Measurements from ENCODE around the gene LUM.

LUM gene

GRCh38 chr12:91119089-91119488 lies 7.8 kb upstream of the LUM start:
- no peak for DNase-seq (ENCODE audit: low spot score)
- ChIA-PET CTCF (interaction anchor here (0.9 kb wide), 1 partner anchor 19 kb away, joined by 3 read pairs; no protein-coding TSS in a partner anchor), POLR2A (ENCODE audit: low non-redundant PET) (no interaction called here)
- H3K27ac ChIP-seq: no peak overlapping the region
- TF ChIP-seq, protein P1, sequence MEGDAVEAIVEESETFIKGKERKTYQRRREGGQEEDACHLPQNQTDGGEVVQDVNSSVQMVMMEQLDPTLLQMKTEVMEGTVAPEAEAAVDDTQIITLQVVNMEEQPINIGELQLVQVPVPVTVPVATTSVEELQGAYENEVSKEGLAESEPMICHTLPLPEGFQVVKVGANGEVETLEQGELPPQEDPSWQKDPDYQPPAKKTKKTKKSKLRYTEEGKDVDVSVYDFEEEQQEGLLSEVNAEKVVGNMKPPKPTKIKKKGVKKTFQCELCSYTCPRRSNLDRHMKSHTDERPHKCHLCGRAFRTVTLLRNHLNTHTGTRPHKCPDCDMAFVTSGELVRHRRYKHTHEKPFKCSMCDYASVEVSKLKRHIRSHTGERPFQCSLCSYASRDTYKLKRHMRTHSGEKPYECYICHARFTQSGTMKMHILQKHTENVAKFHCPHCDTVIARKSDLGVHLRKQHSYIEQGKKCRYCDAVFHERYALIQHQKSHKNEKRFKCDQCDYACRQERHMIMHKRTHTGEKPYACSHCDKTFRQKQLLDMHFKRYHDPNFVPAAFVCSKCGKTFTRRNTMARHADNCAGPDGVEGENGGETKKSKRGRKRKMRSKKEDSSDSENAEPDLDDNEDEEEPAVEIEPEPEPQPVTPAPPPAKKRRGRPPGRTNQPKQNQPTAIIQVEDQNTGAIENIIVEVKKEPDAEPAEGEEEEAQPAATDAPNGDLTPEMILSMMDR (conservative IDR thresholded peaks at IDR 0.05; ENCODE audit: low read depth): no peak

DNA sequence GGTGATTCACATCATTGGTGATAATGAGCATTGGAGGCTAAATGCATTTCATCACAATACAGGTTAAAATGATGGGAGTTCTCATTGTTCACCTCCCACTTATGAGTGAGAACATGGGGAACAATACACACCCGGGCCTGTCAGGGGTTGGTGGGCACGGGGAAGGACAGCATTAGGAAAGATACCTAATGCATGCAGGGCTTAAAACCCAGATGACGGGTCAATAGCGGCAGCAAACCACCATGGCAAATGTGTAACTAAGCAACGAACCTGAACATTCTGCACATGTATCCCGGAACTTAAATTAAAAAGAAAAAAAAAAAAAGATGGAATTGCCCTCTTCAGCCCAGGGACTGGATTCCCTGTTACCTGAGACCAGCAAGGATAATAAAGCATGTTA lies 2.3 kb upstream of the LUM start:
- ChIA-PET POLR2A (ENCODE audit: low non-redundant PET) (no interaction called here), CTCF (no interaction called here)
- H3K27ac ChIP-seq: no peak overlapping the region
- TF ChIP-seq, protein P1 (conservative IDR thresholded peaks at IDR 0.05; ENCODE audit: low read depth): no peak
- DNase-seq (ENCODE audit: low spot score): no peak

DNA sequence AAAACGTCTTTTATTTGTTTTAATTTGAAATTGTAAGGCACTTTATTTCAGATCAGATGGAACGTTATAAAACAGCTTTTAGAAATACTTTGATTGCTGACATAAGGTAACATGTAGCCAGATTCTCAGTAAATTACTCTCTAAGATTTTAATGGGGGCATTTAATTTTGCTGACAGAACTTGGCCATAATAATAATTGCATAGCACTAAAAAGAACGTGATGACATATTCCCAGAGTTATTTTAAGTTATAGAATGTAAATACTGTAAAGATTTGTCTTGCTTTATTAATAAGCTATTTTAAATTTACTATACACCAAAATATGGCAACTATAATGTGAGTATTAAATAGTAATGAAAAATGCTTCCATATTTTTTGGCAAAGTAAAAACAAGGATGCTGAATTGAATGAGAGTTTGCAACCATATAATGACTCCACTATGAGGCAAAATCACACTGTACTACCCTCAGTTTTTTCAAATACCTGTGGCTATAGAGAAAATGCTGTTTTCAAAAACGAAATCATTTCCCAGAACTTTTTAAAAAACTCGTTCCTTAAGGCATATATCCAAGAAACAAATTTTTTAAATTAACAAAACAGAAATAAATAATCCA lies 876 bp downstream of the LUM start:
- no peak for DNase-seq (ENCODE audit: low spot score)
- CTCF ChIA-PET: no interaction called here
- H3K27ac ChIP-seq: no peak overlapping the region
- TF ChIP-seq, protein P1 (conservative IDR thresholded peaks at IDR 0.05; ENCODE audit: low read depth): no peak
- POLR2A ChIA-PET (ENCODE audit: low non-redundant PET): no interaction called here

DNA sequence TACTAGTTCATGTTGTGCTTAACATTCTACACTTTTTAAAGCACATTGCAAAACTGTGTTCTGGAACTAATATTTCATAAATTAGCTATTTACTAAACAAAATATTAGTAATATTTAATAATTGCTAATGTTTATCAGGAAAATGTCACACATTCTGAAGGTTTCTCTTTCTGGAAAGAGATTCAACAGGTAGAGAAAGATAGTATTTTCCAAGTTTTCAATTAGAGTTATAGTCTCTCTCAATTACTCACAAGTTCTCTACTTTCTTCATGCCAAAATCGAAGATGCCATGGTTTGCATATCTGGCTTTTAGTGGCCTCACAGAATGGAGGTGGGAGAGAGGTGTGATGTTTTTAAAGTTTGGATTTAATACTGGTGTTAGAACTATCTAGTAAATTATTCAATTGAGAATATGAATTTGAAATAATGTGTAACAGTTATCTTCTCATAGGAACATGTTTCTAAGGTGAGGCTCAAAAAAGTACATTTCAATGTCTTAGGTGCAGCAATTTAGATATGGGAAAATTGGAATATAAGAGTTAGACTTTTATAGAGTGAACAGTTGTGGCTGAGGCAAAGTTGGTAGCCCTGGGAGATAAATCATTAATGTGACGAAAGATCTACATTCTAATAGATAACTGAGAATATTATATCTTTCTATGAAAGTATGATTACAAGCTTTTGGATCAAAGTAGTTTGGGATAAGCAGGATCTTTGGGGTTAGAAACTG lies 1.5 kb downstream of the LUM start:
- no peak overlapping the region for H3K27ac ChIP-seq
- POLR2A ChIA-PET (ENCODE audit: low non-redundant PET): no interaction called here
- CTCF ChIA-PET: no interaction called here
- TF ChIP-seq, protein P1 (conservative IDR thresholded peaks at IDR 0.05; ENCODE audit: low read depth): no peak
- DNase-seq (ENCODE audit: low spot score): no peak

DNA sequence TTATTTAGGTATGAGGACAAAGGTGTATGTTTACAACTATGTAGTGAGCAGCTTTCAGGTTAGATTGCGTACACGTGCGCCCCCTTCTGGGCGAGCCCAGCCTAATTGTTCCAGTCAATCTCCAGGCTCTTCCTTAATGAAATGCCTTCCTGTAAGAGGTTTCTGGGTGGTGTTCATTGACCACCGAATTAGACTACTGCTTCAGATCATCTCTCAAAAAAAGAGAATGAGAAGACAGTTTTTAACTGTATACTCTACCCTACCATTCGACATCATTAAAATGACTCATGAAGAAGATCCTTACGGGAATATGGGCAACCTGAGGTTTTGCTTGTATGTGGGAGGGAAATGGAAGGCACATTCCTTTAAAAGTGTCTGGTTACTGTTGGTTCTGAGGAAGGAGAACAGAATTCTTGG lies 2.1 kb downstream of the LUM start:
- DNase-seq (ENCODE audit: low spot score): no peak
- ChIA-PET CTCF (interaction anchor here (0.6 to 1.1 kb wide), 2 partner anchors 20 to 129 kb away, joined by 3 read pairs; no protein-coding TSS in a partner anchor), POLR2A (ENCODE audit: low non-redundant PET) (no interaction called here)
- no peak overlapping the region for H3K27ac ChIP-seq
- TF ChIP-seq, protein P1 (conservative IDR thresholded peaks at IDR 0.05; ENCODE audit: low read depth): peak; percentile 25; the same call in 1 of the 2 replicates

GRCh38 chr12:91108196-91108755 lies 3.0 kb downstream of the LUM start:
- POLR2A ChIA-PET (ENCODE audit: low non-redundant PET): no interaction called here

More at GRCh38 chr12:91108196-91108755, 3.0 kb downstream of the LUM start:
- TF ChIP-seq, protein P1 (conservative IDR thresholded peaks at IDR 0.05; ENCODE audit: low read depth): no peak
- H3K27ac ChIP-seq: no peak overlapping the region
- CTCF ChIA-PET: interaction anchor here (0.6 to 1.1 kb wide), 2 partner anchors 19 to 128 kb away, joined by 3 read pairs; no protein-coding TSS in a partner anchor
- DNase-seq (ENCODE audit: low spot score): no peak

All from RWPE1 (cell line).